GM21367 (cell line): ENCODE measurements around the gene CARNS1.
A peak's percentile ranks its signal among the peaks of the same experiment; 100 is the strongest.

Source experiments
- ATAC-seq: cut with Tn5 transposase; IDR thresholded peaks from one replicate; pipeline ENCODE4 v1.9.1; 2021; ENCODE audit not compliant: unreplicated experiment

CARNS1 gene

DNA sequence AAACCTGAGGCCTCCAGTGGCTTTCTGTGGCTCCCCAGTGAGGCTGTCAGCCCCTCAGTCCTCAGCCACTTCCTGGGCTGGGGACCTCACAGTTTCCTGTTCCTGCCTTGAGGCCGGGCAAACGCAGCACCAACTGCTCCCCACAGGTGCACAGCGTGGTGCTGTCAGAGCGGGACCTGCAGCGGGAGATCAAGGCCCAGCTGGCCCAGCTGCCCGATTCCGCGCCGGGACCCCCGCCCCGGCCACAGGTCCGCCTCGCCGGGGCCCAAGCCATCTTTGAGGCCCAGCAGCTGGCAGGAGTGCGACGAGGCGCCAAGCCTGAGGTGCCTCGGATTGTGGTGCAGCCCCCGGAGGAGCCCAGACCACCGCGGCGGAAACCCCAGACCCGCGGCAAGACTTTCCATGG is 6.2 kb upstream of the CARNS1 start:
- ATAC-seq, result no peak

DNA sequence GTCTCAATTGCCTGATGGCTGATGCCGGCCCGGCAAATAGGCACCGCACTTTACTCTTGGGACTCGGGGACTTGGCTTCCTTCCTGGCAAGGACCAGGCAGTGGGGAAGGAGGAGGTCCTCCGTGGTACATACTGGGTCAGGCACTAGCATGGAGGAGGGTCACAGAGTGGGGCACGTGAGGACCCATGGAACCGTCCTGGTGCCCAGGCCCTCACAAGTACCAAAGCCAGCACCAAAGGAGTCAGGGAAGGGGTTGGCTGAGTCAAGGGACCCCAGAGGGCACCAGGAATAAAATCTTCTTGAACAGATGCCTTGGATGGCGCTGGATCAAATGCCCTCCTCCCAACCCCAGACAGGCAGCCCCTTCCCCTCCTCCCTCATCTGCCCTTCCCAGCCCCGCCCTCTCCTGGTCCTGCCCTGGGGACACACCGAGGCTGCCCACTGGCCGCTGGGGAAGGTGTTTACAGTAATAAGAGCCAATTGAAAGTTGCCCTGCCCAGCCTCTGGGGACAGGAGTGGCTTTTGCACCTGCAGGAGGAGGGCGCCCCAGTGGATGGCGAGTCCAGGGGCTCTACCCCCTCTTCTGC is 5.6 kb upstream of the CARNS1 start:
- ATAC-seq, result no peak

DNA sequence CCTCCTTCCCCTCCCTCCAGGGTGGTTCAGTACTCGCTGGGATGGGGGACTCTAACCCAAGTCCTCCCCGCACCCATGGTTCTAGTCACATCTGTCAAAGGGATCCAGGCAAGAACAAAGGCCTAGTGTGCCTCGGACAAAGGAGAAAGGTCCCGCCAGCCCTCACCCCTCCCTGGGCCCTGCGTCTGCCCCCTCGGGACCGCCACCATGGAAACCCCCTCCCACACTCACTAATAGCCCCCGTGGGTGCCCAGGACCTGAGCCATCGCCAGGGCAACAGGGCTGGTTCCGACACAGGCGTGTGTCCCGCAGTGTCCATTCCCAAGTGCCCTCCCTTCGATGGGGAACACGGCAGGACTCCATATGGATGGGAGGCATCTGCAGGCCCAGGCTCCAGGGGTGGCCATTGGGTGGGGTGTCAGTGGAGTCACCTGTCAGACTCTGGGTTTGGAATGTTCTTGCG is 5.1 kb upstream of the CARNS1 start:
- no peak for ATAC-seq

DNA sequence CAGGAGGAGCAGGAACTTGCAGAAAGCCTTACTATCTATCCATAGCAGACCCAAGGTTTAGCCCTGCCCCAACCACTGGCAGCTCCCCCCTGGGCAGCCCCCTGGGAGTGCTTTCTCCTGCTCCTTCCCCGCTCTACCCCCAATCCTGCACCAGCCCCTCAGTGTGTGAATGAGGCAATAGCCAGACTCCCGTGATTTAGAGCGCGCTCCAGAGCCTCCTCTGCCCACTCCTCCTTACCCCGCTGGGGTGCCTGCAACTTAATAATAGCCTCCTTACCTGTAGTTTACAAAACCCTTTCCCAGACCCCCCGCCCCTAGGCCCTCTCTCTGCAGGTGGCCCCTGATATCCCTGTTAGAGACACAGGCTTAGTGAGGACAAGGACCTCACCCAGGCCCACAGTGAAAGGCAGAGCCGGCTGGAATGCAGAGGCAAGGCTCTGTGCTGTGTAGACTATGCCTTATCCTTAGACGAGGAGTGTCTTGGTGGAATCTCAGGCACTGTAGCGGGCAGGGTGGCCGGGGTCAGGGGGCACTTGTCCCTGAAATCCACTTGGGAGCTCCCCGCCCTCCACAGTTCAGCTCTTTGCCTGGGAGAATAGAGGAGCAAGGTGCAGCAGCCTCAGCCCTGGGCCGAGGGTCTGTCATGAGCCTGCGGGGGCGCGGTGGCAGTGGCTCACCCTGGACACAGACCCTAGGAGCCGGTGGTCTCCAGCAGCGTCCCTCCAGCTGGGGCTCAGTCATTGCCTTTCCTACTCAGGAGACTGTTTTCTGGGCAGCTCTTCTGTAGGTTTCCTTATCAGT is 4.3 kb upstream of the CARNS1 start:
- no peak for ATAC-seq

DNA sequence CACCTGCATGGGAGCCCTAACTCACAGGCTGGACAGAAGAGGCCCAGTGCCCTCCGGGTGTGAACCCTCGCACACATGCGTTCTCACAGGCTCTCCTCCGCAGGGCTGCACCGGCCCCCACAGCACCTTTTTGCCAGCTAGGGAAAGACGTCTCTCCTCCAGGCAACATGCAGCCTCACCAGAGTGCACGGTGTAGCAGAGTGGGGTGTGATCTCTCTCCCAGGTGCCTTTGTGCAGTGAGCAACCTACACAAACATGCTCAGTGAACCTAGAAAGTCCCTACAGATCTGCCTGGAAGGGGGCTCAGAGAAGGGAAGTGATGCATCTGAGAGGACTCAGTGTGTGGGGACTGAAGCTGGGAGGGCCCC is 3.7 kb upstream of the CARNS1 start:
- ATAC-seq, result no peak

DNA sequence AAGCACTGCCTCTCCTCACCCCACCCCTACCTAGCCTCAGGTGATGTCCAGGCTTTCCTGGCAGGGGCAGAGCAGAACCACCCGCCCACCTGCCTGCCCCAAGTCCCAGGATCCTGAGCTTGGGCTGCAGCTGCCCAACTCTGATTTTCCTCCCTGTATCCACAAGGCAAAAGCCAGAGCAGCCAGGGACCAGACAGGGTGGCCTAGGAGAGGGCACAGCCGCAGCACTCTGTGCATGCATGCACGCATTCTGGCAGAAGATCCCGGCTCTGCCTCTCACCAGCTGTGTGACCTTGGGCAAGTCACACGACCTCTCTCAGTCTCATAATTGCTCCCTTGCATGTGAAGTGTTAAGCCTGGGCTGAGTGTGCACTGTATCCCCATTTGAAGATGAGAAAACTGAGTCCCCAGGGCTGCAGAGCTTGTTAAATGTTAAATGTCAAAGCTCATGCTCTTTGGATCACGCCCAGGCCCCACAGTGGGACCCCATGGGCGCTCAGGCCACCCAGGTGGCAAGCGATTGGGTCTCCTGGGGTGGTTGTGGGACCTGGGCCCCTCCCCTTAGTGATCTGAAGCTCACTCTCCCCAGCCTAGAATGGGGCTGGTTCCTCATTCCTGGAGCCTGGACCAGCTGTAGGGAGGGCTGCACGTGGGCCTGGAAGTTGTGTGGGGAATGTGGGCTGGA is 2.8 kb upstream of the CARNS1 start:
- no peak for ATAC-seq

DNA sequence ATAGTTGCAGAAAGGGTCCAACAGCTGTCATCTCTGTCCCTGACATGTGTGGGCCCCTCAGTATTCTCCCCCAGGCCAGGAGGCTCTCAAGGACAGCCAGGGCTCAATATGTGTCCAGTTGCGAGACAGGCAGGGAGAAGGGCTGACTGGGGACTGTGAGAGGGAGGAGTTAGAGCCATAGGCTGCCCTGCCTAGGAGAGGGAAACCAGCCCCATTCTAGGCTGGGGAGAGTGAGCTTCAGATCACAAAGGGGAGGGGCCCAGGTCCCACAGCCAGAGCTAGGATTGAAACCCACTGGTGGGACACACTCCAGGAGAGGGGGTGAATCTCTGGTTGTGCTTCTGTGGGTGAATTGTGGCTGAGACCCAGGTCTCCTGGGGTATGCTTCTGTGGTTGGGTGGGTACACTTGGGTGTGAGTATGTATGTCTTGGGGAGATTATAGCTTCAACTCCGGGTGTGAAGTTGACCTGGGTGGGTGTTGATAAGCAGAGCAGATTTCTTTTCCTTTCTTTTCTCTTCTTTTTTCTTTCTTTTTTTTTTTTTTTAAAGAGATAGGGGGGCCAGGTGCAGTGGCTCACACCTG is 2.1 kb upstream of the CARNS1 start:
- no peak for ATAC-seq

DNA sequence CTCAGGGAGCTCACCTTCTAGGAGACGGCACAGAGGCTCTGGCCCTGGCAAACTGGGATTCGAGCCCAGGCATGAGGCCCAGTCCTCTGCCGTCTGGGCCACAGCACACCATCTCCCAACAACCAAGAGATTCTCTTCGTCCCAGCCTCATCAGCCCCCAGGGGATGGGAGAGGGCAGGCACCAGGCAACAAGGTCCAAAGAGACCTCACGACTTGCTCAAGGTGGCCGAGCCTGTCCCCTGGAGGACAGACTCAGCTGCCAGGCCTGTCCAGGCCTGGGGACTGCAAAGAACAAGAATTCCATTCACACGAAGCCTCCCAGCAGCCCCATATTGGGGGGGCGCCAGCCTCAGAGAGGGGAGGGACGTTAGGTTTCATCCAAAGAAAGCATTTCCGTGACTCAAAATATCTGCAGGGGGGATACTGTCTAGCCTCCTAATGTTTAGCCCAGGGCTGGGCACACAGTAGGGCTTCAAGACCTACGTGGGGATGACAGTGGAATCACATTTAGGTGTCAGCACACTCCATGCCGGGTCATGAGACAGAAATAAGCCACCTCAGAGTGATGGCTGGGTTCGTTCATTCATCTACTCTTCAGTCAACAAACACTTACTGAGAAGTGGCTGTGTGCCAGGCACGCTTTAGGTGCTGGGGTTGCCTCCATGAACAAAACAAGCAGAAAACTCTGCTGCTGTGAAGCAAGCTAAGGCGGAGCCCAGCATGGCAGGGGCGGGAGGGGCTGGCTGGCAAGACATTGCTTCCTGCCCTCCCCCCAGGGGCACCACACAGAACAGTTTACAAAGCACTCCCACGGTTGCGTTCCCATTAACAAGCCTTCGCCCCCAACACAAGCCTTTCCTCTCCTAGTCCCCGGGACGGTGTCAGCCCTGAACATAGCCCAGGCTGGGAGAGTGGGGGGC is 1.2 kb downstream of the CARNS1 start:
- ATAC-seq, result no peak

DNA sequence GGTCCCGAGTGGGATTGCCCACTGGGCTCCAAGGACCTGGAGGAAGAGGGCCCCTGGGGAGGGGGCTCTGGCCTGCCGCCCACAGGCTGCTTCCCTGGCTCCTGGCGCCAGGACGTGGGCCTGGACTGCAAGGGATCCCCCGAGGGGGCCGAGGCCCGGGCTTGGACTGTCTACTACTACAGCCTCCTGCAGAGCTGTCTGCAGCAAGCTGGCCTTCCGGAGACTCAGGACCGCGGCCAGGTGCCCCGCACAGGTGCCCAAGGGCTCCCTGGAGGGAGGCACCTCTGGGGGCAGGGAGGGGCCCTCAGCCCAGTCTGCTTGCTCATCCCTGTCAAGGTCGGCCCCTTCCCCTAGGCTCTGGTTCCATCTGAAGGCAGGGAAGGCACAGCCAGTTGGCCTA is 1.9 kb downstream of the CARNS1 start:
- no peak for ATAC-seq

DNA sequence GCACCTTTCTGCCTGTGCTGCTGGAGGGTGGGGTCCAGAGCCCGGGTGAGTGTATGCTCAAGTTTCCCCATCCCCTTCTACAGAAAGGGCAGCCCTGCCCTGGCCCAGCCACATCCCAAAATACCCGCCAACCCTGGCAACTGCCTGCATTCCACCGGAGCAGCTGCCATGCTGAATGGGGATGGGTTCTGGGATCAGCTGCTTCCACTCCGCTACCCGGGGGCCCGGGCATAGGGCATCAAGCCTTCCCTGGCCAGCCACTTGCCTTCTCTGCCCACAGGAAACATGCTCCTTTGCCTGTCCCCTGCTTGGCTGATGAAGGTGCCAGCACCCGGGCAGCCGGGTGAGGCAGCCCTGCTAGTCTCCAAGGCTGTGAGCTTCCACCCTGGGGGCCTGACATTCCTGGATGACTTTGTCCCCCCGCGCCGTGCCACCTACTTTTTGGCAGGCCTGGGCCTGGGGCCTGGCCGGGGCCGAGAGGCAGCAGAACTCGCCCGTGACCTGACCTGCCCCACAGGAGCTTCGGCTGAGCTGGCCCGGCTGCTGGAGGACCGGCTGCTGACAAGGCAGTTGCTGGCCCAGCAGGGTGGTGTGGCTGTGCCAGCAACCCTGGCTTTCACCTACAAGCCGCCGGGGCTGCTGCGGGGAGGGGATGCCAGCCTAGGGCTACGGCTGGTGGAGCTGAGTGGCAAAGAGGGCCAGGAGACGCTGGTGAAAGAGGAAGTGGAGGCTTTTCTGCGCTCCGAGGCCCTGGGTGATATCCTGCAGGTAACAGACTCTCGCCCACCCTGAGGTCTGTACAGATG is 3.2 kb downstream of the CARNS1 start:
- no peak for ATAC-seq

DNA sequence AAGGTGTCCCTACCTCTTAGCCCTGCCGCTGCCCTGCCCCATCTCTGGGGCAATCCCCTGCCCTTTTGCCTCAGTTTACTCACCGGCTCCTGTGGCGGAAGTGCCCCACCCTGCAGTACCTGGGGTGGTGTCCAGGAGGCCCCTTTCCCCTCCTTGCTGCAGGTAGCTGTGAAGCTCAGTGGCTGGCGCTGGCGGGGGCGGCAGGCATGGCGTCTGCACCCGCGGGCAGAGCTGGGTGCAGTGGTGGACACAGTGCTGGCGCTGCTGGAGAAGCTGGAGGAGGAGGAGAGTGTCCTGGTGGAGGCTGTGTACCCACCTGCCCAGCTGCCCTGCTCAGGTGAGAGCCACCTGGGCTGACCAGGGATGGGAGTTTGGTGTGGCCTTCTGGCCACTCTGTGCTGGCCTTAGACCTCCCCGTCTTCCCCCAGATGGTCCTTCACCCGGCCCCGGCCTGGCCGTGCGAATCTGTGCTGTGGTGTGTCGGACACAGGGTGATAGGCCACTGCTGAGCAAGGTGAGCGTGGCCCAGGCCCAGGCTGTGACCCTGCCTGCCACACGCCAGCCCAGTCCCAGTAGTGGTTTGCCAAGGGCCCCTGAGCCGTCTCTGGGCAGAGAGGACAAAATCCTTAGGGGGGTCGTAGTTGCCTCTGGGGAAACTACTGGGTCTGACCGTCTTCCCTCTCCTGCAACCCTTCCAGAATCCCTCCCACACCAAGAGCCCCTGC is 4.0 kb downstream of the CARNS1 start:
- no peak for ATAC-seq

DNA sequence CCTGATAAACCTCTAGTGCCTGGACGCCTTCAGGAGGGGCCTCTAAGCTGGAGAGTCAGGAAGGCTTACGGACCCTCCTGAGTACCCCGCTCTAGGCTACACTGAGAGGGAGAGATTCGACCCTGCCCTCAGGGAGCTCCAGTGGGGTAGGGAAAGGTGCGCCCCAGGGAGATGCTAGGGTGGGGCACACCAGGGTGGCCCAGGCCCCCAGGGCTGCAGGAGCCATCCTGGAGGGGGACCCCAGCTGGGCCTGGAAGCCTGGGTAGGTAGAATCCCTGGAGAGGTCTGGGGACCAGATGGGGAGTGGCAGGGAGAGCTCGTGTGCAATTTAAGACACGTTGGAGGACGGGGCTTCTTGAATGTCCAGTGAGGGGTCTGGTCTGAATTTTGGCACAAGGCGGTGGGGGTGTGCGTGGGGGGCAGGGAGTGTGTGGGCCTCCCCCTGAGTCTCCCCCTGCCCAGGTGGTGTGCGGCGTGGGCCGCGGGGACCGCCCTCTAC is 4.7 kb downstream of the CARNS1 start:
- ATAC-seq, result no peak

DNA sequence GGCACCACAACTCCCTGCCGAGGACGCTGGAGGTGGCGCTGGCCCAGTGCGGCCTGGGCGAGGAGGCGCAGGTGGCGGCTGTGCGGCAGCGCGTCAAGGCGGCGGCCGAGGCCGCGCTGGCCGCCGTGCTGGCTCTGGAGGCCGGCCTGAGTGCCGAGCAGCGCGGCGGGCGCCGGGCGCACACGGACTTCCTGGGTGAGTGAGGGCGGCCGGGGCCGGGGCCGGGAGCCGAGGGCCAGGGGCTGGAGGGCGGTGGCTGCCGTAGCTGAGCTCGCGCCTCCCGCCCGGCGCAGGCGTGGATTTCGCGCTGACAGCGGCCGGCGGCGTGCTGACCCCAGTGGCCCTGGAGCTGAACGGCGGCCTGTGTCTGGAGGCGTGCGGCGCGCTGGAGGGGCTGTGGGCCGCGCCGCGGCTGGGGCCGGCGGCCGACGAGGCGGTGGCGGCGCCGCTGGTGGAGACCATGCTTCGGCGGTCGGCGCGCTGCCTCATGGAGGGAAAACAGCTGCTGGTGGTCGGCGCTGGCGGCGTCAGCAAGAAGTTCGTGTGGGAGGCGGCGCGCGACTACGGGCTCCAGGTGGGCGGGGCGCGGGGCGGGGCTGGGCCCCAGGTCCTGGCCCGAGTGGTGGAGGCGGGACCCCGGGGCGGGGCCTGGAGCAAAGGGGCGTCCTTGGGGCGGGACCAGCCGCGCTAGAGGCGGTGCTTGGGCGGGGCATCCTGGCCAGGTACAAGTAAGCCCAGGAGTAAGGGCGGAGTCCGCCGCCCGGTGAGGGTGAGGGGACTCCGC is 5.4 kb downstream of the CARNS1 start:
- peak; percentile 72 for ATAC-seq

DNA sequence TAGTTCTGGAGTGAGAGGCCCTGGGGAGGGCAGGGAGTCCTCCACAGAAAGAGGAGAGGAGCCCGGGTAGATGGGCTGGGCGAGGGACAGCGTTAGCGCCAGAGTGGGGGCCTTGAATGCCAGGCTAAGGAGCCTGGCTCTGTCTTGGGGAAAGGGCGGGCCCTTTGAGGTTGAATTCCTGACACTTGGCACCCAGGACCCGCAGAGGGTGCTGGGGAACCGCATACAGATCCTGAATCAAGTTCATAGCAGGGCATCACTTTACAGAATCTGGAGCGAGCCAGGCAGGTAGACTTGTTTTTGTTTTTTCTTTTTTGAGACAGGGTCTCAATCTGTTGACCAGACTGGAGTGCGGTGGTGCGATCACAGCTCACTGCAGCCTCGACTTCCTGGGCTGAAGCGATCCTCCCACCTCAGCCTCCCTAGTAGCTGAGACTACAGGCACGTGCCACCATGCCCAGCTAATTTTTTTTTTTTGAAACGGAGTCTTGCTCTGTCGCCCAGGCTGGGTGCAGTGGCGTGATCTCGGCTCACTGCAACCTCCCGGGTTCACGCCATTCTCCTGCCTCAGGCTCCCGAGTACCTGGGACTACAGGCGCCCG is 6.1 kb downstream of the CARNS1 start:
- no peak for ATAC-seq

DNA sequence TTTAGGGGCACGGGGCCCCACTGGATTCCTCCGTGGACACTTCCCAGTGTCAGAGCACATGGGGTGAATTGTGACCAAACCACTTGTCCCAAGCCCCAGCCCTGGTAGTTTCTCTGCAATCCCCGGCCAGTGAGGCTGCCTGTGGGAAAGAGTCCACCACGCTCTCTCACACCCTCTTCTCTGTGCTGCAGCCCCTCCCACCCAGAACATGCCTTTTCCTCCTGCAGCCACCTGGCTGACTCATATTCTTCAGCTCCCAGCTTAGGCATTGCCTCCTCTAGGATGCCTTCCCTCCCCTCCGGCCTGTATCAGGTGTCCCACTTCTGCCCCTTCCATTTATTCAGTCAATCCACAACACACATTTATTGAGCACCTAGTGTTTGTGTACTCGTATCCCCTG is 7.4 kb downstream of the CARNS1 start:
- ATAC-seq, result no peak

DNA sequence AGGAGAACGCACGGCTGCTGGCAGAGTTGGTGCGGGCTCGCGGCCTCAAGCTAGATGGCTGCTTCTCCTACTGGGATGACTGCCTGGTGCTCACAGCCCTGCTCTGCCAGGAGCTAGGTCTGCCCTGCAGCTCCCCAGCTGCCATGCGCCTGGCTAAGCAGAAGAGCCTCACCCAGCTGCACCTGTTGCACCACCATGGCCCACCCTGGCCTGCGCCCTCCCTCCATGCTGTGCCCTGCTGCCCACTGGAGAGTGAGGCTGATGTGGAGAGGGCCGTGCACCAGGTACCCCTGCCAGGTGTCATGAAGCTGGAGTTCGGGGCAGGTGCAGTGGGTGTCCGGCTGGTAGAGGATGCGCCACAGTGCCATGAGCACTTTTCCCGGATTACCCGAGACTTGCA is 8.0 kb downstream of the CARNS1 start:
- no peak for ATAC-seq

DNA sequence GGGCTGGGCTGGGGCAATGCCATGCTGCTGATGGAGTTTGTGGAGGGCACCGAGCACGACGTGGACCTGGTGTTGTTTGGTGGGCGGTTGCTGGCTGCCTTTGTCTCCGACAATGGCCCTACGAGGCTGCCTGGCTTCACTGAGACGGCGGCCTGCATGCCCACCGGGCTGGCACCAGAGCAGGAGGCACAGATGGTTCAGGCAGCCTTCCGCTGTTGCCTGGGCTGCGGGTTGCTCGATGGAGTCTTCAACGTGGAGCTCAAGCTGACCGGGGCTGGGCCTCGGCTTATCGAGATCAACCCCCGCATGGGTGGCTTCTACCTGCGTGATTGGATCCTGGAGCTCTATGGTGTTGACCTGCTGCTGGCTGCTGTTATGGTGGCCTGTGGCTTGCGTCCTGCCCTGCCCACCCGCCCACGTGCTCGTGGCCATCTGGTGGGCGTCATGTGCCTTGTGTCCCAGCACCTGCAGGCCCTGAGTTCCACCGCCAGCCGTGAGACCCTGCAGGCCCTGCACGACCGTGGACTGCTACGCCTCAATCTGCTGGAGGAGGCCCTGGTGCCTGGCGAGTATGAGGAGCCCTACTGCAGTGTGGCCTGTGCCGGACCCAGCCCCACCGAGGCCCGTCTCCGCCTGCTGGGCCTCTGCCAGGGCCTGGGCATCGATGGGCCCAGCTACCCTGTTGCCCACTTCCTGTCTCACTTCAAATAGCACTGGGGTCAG is 8.6 kb downstream of the CARNS1 start:
- no peak for ATAC-seq
